ENCODE data around the gene TARM1.

TARM1 gene

GRCh38 chr19:54108496-54108895 is 27.3 kb upstream of the TARM1 start:
- H3K4me3 ChIP-seq (replicated peaks in 1 of 2; ENCODE audit: low read depth in 2 of 2, low read length in 2 of 2): no peak overlapping the region
- TF ChIP-seq, protein P1, sequence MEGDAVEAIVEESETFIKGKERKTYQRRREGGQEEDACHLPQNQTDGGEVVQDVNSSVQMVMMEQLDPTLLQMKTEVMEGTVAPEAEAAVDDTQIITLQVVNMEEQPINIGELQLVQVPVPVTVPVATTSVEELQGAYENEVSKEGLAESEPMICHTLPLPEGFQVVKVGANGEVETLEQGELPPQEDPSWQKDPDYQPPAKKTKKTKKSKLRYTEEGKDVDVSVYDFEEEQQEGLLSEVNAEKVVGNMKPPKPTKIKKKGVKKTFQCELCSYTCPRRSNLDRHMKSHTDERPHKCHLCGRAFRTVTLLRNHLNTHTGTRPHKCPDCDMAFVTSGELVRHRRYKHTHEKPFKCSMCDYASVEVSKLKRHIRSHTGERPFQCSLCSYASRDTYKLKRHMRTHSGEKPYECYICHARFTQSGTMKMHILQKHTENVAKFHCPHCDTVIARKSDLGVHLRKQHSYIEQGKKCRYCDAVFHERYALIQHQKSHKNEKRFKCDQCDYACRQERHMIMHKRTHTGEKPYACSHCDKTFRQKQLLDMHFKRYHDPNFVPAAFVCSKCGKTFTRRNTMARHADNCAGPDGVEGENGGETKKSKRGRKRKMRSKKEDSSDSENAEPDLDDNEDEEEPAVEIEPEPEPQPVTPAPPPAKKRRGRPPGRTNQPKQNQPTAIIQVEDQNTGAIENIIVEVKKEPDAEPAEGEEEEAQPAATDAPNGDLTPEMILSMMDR (IDR thresholded peaks at IDR 0.05; ENCODE audit: low read depth, low read length): no peak
- no peak for DNase-seq (ENCODE audit: low read depth in 2 of 2)

- H3K4me3 ChIP-seq (replicated peaks in 1 of 2; ENCODE audit: low read depth in 2 of 2, low read length in 2 of 2): no peak overlapping the region
- TF ChIP-seq, protein P1 (IDR thresholded peaks at IDR 0.05; ENCODE audit: low read depth, low read length): no peak
- DNase-seq (ENCODE audit: low read depth in 2 of 2): no peak
Observed at GRCh38 chr19:54107876-54108490, 26.8 kb upstream of the TARM1 start.

DNA sequence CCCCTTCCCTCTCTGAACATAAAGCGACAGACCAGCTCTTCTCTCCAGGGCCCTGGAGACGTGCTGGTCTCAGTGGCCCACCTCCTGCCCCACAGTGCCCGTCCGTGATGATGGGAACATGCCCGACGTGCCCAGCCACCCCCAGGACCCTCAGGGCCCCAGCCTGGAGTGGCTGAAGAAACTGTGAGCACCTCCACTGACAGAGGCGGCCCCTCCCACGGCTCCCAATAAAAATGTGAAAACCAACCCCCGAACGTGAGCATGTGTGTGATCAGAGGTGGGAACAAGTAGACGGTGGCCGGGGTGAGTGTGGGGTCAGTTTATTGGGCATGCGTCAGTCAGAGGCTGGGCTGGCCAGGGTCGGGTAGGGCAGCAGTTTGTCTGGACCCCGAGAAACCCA is 25.6 kb upstream of the TARM1 start:
- DNase-seq (ENCODE audit: low read depth in 2 of 2): no peak
- H3K4me3 ChIP-seq (replicated peaks in 1 of 2; ENCODE audit: low read depth in 2 of 2, low read length in 2 of 2): no peak overlapping the region
- TF ChIP-seq, protein P1 (IDR thresholded peaks at IDR 0.05; ENCODE audit: low read depth, low read length): no peak

DNA sequence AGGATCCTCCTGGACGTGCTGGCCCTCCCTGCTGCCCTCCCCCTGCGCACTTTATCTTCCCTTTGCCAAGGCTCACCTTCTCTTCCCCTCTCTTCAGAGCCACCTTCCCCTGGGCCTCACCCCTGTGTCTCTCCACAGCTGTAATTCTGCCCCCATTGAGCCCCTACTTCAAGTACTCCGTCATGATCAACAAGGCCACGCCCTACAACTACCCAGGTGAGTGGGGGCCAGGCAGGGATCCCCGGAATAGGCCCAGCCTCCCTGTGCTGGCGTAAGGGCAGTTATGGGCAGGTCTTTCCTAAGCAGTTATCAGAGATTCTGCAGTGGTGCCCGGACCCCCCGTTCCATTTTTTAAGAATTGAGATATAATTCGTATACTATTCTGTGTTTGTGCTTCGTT is 24.6 kb upstream of the TARM1 start:
- TF ChIP-seq, protein P1 (IDR thresholded peaks at IDR 0.05; ENCODE audit: low read depth, low read length): no peak
- DNase-seq (ENCODE audit: low read depth in 2 of 2): no peak
- no peak overlapping the region for H3K4me3 ChIP-seq (replicated peaks in 1 of 2; ENCODE audit: low read depth in 2 of 2, low read length in 2 of 2)

GRCh38 chr19:54104998-54105715 is 24.0 kb upstream of the TARM1 start:
- no peak overlapping the region for H3K4me3 ChIP-seq (replicated peaks in 1 of 2; ENCODE audit: low read depth in 2 of 2, low read length in 2 of 2)
- TF ChIP-seq, protein P1 (IDR thresholded peaks at IDR 0.05; ENCODE audit: low read depth, low read length): no peak
- no peak for DNase-seq (ENCODE audit: low read depth in 2 of 2)

- TF ChIP-seq, protein P1 (IDR thresholded peaks at IDR 0.05; ENCODE audit: low read depth, low read length): no peak
- peak; percentile 99 for DNase-seq (ENCODE audit: low read depth in 2 of 2)
Observed at GRCh38 chr19:54102421-54103169, 21.4 kb upstream of the TARM1 start, which contains the start of gene NDUFA3. TSS of gene NDUFA3 (plus strand) at chr19:54102855. CDS start at chr19:54102879, 24 bp downstream.

More at GRCh38 chr19:54102421-54103169, 21.4 kb upstream of the TARM1 start, which contains the start of gene NDUFA3:
- peak within 1 kb of the TSS; percentile 74 to 100 for H3K4me3 ChIP-seq (replicated peaks in 1 of 2; ENCODE audit: low read depth in 2 of 2, low read length in 2 of 2)

Data from cardiac fibroblast (primary cell).